Stimulated activated CD4-positive, alpha-beta T cell treated with anti-CD3 and anti-CD28 coated beads, Interleukin-1b, Interleukin-23, amount 100 ng/mL, for 1 hour (primary cell): Measurements from ENCODE around the gene AREG.

ENCODE experiments used
- DNase-seq, 2 donors: peaks; one replicate each; pipeline ENCODE4 v3.0.0-alpha.2; 2020; ENCODE audit warnings: low read depth in 2 of 2

The AREG gene

GRCh38 chr4:74463123-74463522 is 18.2 kb downstream of the AREG start:
- DNase-seq, result no peak

- DNase-seq, result no peak
Measured at GRCh38 chr4:74464291-74464690, 19.4 kb downstream of the AREG start.

GRCh38 chr4:74466242-74466641 is 21.3 kb downstream of the AREG start:
- DNase-seq, result no peak

- no peak for DNase-seq
Measured at GRCh38 chr4:74471264-74471663, 26.3 kb downstream of the AREG start.

- no peak for DNase-seq
Measured at GRCh38 chr4:74473155-74473811, 28.3 kb downstream of the AREG start.

GRCh38 chr4:74474345-74475090 is 29.6 kb downstream of the AREG start:
- no peak for DNase-seq

- no peak for DNase-seq
Measured at GRCh38 chr4:74475091-74475800, 30.3 kb downstream of the AREG start.

- DNase-seq, result no peak
Measured at GRCh38 chr4:74475946-74476345, 31.0 kb downstream of the AREG start.

- DNase-seq, result no peak
Measured at GRCh38 chr4:74479009-74479408, 34.1 kb downstream of the AREG start.

- DNase-seq, result no peak
Measured at GRCh38 chr4:74480267-74480666, 35.3 kb downstream of the AREG start.

GRCh38 chr4:74481891-74482609 is 37.1 kb downstream of the AREG start:
- no peak for DNase-seq

- no peak for DNase-seq
Measured at GRCh38 chr4:74483226-74483911, 38.4 kb downstream of the AREG start.

- no peak for DNase-seq
Measured at GRCh38 chr4:74486905-74487304, 42.0 kb downstream of the AREG start.

- no peak for DNase-seq
Measured at GRCh38 chr4:74487771-74488170, 42.8 kb downstream of the AREG start.

GRCh38 chr4:74490736-74491135 is 45.8 kb downstream of the AREG start:
- DNase-seq, result no peak

- DNase-seq, result no peak
Measured at GRCh38 chr4:74499986-74500781, 55.2 kb downstream of the AREG start.

GRCh38 chr4:74501579-74501978 is 56.6 kb downstream of the AREG start:
- no peak for DNase-seq

GRCh38 chr4:74503580-74503979 is 58.6 kb downstream of the AREG start:
- DNase-seq, result no peak

- DNase-seq, result no peak
Measured at GRCh38 chr4:74504212-74504611, 59.3 kb downstream of the AREG start.
